Measurements from ENCODE around the gene PAGR1.

DNA sequence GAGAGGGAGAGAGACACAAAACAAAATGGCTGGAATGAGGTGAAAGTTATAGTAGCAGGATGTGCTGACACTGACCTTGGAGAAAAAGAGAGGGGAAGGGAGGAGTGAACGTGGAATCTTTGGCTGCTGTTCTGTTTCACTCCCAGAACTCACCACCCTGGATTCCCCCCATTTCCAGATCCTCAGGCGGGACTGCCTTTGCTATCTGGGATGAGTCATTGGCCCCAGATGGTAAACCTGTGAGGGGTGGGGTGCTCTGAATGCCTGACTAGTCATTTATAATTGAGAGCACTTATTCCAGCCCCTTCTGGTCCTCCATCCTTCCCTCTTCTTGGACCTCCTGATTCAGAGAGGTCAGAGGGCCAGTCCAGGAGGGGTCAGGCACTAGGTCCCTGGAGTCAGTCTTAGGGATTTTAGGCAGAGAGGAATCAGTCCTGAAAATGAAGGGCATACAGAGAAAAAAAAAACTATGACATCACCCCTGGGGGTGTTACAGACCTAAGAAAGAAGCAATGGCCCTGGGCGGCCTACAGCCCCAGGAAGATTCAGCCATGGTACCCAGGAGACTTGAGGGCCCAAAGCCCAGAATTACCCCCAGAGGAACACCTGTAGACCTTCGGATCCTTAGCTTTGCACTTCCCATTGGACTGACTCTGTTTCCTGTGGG is 40.1 kb upstream of the PAGR1 start:
- TF ChIP-seq TAF1 (IDR thresholded peaks at IDR 0.05; ENCODE audit: borderline replicate concordance, low read depth, low read length) (no peak), POLR2A (IDR thresholded peaks at IDR 0.05; ENCODE audit: low read depth, low read length) (no peak)

Data from GM12892 (cell line).